ENCODE measurements around the gene CORO2B. TPM values are rescaled to one million over a fixed set of nuclear protein-coding genes. Genes with fewer than 3 reads are reported as not detected.

CORO2B gene
- total and polyA plus RNA-seq, 2 of the 13 experiments (the other 11 are each of a cell fraction or from before 2014, with no cell fraction given): 0.35 to 0.63 TPM

DNA sequence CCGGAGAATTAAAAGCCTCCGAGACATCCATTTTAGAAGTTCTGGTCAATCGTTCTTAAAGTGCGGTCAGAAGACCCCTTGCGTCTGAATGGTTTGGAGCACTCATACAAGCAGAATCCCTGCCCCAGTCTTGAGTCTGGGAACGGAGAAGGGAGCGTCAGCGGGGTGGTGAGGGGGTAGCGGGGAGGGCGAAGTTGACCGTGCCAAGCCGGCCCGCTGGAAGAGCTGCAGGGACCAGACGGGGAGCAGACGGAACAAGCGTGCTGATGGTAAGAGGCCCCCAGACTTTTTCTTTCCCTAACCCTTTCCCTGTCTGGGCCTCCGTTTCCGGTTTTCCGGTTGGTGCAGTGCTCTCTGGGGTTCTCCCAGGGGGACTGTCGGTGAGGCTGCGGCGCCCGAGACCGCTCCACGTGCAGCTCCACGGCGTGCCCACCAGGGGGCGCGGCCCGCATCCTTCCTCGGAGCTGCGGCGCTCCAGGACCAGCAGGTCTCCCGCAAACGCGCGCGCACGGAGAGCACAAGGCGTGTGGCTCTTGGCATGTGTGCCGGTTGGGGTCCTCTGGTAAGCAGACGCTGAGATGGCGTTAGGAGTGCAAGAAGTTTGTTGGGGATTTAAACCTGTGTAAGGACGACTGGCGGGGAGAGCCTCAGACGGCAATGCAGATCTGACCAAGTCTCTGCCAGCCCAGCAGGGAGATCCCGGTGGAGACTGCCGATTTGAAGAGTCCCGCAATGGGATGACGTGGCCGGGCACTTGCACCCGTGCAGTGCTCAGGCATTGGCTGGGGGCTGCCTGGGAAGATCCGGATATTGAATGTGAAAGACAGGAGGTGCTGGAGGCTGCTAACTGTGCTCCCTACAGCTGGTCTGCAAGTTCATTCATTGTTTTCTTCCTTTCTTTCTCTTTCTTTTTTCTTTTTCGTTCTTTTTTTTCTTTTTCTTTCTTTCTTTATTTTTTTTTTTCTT lies 19.2 kb upstream of the CORO2B start (continued):
- TF ChIP-seq, protein P1, sequence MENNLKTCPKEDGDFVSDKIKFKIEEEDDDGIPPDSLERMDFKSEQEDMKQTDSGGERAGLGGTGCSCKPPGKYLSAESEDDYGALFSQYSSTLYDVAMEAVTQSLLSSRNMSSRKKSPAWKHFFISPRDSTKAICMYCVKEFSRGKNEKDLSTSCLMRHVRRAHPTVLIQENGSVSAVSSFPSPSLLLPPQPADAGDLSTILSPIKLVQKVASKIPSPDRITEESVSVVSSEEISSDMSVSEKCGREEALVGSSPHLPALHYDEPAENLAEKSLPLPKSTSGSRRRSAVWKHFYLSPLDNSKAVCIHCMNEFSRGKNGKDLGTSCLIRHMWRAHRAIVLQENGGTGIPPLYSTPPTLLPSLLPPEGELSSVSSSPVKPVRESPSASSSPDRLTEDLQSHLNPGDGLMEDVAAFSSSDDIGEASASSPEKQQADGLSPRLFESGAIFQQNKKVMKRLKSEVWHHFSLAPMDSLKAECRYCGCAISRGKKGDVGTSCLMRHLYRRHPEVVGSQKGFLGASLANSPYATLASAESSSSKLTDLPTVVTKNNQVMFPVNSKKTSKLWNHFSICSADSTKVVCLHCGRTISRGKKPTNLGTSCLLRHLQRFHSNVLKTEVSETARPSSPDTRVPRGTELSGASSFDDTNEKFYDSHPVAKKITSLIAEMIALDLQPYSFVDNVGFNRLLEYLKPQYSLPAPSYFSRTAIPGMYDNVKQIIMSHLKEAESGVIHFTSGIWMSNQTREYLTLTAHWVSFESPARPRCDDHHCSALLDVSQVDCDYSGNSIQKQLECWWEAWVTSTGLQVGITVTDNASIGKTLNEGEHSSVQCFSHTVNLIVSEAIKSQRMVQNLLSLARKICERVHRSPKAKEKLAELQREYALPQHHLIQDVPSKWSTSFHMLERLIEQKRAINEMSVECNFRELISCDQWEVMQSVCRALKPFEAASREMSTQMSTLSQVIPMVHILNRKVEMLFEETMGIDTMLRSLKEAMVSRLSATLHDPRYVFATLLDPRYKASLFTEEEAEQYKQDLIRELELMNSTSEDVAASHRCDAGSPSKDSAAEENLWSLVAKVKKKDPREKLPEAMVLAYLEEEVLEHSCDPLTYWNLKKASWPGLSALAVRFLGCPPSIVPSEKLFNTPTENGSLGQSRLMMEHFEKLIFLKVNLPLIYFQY (CRISPR knock-in tag; IDR thresholded peaks at IDR 0.05; ENCODE audit: borderline replicate concordance): 0 out of 2 replicates have a peak, but pooled peaks have one; percentile 36
- no peak for TF ChIP-seq CEBPG (CRISPR knock-in tag; IDR thresholded peaks at IDR 0.05)
- TF ChIP-seq, protein P2, sequence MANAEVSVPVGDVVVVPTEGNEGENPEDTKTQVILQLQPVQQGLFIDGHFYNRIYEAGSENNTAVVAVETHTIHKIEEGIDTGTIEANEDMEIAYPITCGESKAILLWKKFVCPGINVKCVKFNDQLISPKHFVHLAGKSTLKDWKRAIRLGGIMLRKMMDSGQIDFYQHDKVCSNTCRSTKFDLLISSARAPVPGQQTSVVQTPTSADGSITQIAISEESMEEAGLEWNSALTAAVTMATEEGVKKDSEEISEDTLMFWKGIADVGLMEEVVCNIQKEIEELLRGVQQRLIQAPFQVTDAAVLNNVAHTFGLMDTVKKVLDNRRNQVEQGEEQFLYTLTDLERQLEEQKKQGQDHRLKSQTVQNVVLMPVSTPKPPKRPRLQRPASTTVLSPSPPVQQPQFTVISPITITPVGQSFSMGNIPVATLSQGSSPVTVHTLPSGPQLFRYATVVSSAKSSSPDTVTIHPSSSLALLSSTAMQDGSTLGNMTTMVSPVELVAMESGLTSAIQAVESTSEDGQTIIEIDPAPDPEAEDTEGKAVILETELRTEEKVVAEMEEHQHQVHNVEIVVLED (CRISPR knock-in tag; IDR thresholded peaks at IDR 0.05; ENCODE audit: borderline replicate concordance): no peak
- no peak for TF ChIP-seq STAT5B (CRISPR knock-in tag; IDR thresholded peaks at IDR 0.05)
- peak; percentile 38 for TF ChIP-seq HNRNPLL (IDR thresholded peaks at IDR 0.05; ENCODE audit: low read depth, low read length, poor library complexity, severe bottlenecking)
- no peak for TF ChIP-seq ZBTB21 (CRISPR knock-in tag; IDR thresholded peaks at IDR 0.05)
- TF ChIP-seq ZBTB2 (CRISPR knock-in tag; IDR thresholded peaks at IDR 0.05; ENCODE audit: low read depth): no peak
- no peak for TF ChIP-seq ZBTB4 (CRISPR knock-in tag; IDR thresholded peaks at IDR 0.05; ENCODE audit: borderline replicate concordance)
- TF ChIP-seq PHF8 (CRISPR knock-in tag; IDR thresholded peaks at IDR 0.05): no peak
- TF ChIP-seq KMT2A (CRISPR knock-in tag; IDR thresholded peaks at IDR 0.05): no peak
- no peak for TF ChIP-seq ZNF724P (CRISPR knock-in tag; IDR thresholded peaks at IDR 0.05; ENCODE audit: borderline replicate concordance)
- no peak for TF ChIP-seq SRSF9 (IDR thresholded peaks at IDR 0.05; ENCODE audit: borderline replicate concordance, insufficient read depth, low read depth, low read length, poor library complexity, severe bottlenecking)
- TF ChIP-seq ZNF768 (CRISPR knock-in tag; IDR thresholded peaks at IDR 0.05): peak; percentile 60; the same call in 1 of the 2 replicates
- TF ChIP-seq, protein P3, sequence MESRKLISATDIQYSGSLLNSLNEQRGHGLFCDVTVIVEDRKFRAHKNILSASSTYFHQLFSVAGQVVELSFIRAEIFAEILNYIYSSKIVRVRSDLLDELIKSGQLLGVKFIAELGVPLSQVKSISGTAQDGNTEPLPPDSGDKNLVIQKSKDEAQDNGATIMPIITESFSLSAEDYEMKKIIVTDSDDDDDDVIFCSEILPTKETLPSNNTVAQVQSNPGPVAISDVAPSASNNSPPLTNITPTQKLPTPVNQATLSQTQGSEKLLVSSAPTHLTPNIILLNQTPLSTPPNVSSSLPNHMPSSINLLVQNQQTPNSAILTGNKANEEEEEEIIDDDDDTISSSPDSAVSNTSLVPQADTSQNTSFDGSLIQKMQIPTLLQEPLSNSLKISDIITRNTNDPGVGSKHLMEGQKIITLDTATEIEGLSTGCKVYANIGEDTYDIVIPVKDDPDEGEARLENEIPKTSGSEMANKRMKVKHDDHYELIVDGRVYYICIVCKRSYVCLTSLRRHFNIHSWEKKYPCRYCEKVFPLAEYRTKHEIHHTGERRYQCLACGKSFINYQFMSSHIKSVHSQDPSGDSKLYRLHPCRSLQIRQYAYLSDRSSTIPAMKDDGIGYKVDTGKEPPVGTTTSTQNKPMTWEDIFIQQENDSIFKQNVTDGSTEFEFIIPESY (CRISPR knock-in tag; IDR thresholded peaks at IDR 0.05): no peak
- TF ChIP-seq RARA (CRISPR knock-in tag; IDR thresholded peaks at IDR 0.05): no peak

All from HepG2 (cell line).